ENCODE measurements around the gene MXRA5.

Gene MXRA5, protein sequence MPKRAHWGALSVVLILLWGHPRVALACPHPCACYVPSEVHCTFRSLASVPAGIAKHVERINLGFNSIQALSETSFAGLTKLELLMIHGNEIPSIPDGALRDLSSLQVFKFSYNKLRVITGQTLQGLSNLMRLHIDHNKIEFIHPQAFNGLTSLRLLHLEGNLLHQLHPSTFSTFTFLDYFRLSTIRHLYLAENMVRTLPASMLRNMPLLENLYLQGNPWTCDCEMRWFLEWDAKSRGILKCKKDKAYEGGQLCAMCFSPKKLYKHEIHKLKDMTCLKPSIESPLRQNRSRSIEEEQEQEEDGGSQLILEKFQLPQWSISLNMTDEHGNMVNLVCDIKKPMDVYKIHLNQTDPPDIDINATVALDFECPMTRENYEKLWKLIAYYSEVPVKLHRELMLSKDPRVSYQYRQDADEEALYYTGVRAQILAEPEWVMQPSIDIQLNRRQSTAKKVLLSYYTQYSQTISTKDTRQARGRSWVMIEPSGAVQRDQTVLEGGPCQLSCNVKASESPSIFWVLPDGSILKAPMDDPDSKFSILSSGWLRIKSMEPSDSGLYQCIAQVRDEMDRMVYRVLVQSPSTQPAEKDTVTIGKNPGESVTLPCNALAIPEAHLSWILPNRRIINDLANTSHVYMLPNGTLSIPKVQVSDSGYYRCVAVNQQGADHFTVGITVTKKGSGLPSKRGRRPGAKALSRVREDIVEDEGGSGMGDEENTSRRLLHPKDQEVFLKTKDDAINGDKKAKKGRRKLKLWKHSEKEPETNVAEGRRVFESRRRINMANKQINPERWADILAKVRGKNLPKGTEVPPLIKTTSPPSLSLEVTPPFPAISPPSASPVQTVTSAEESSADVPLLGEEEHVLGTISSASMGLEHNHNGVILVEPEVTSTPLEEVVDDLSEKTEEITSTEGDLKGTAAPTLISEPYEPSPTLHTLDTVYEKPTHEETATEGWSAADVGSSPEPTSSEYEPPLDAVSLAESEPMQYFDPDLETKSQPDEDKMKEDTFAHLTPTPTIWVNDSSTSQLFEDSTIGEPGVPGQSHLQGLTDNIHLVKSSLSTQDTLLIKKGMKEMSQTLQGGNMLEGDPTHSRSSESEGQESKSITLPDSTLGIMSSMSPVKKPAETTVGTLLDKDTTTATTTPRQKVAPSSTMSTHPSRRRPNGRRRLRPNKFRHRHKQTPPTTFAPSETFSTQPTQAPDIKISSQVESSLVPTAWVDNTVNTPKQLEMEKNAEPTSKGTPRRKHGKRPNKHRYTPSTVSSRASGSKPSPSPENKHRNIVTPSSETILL (N-terminal part only)

GRCh38 chrX:3346501-3347259 lies at the start of gene MXRA5:
Gene MXRA5 (minus strand): TSS chrX:3346652. CDS start chrX:3343833, 2,819 bp downstream.
- Histone ChIP-seq H3K36me3 (ENCODE audit: control insufficient read depth in 5 of 5, insufficient read depth in 5 of 5, low read length in 5 of 5) (no peaks in the 10 kb centered on the region), H3K4me1 (ENCODE audit: control insufficient read depth in 5 of 5, insufficient read depth in 5 of 5, low read length in 5 of 5) (peaks cover 0 to 28% (median 22%) of the 10 kb centered on the region in 5 donors), H3K27me3 (ENCODE audit: control insufficient read depth in 5 of 5, insufficient read depth in 4 of 5, low read length in 5 of 5) (peaks cover 0 to 16% (median 0%) of the 10 kb centered on the region in 5 donors), H3K27ac (ENCODE audit: low read depth, low read length) (peak within 1 kb of the TSS; percentile 46), H3K9ac (ENCODE audit: low read length in 5 of 5) (peak within 1 kb of the TSS in 3 of 5 donors; percentile 11 to 65 (median 46)), H3K9me3 (ENCODE audit: control insufficient read depth in 5 of 5, low read length in 5 of 5) (peaks cover 0 to 10% (median 5%) of the 10 kb centered on the region in 5 donors), H3K4me3 (ENCODE audit: low read depth in 1 of 5, low read length in 5 of 5) (peak within 1 kb of the TSS; percentile 55 to 68 (median 67))

DNA sequence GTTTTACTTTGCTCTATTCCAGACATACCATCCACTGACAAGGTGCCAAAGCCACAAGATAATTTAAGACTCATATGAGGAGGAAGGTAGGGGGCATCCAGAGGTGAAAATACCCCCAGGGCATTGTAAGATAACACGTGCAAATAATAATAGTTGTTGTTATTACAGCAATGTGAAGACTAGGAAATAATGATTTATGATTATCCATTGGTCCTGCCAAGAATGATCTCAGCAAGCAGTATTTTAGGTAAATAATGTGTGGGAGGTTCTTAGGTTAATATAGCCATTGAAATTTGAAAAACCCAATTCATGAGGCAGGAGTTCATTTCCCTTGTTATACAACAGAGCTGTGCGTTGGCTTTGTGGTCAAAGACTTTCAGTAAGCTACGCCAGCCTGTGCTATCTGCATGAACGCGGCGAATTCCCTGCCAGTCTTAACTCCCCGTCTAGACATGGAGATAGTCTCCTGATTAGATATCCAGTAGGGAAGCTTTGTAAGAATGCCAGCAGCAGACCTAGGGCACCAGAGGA lies 47.2 kb upstream of the MXRA5 start:
- Histone ChIP-seq H3K9ac (ENCODE audit: low read length in 5 of 5) (no peak overlapping the region), H3K27ac (ENCODE audit: low read depth, low read length) (no peak overlapping the region), H3K4me3 (ENCODE audit: low read depth in 1 of 5, low read length in 5 of 5) (no peak overlapping the region), H3K36me3 (ENCODE audit: control insufficient read depth in 5 of 5, insufficient read depth in 5 of 5, low read length in 5 of 5) (no peaks in the 10 kb centered on the region), H3K4me1 (ENCODE audit: control insufficient read depth in 5 of 5, insufficient read depth in 5 of 5, low read length in 5 of 5) (peaks cover 0 to 10% (median 6%) of the 10 kb centered on the region in 5 donors), H3K27me3 (ENCODE audit: control insufficient read depth in 5 of 5, insufficient read depth in 4 of 5, low read length in 5 of 5) (no peaks in the 10 kb centered on the region), H3K9me3 (ENCODE audit: control insufficient read depth in 5 of 5, low read length in 5 of 5) (no peaks in the 10 kb centered on the region)

GRCh38 chrX:3393178-3393577 lies 46.7 kb upstream of the MXRA5 start:
- Histone ChIP-seq H3K27me3 (ENCODE audit: control insufficient read depth in 5 of 5, insufficient read depth in 4 of 5, low read length in 5 of 5) (no peaks in the 10 kb centered on the region), H3K4me1 (ENCODE audit: control insufficient read depth in 5 of 5, insufficient read depth in 5 of 5, low read length in 5 of 5) (peaks cover 0 to 10% (median 6%) of the 10 kb centered on the region in 5 donors), H3K36me3 (ENCODE audit: control insufficient read depth in 5 of 5, insufficient read depth in 5 of 5, low read length in 5 of 5) (no peaks in the 10 kb centered on the region), H3K4me3 (ENCODE audit: low read depth in 1 of 5, low read length in 5 of 5) (no peak overlapping the region), H3K9me3 (ENCODE audit: control insufficient read depth in 5 of 5, low read length in 5 of 5) (no peaks in the 10 kb centered on the region), H3K9ac (ENCODE audit: low read length in 5 of 5) (no peak overlapping the region), H3K27ac (ENCODE audit: low read depth, low read length) (no peak overlapping the region)

DNA sequence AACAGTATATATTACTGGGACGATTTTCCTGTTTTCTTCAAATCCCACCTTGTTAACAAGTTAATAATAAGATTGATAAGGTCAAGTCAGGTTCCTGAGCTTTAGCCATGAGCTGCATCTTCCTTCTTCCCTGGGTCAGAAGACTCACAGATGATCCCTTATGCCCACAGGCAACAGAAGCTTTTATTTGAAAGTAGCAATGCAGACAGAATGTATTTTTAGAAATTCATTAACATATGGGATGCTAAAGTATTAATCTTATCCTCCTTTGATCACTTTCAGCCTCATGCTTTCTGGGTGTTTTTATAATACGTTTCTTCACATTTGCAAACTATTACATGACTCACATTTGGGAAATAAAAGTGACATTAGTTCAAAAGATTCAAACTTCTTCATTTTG lies 42.0 kb upstream of the MXRA5 start:
- H3K27ac ChIP-seq (ENCODE audit: low read depth, low read length), result no peak overlapping the region
- H3K9me3 ChIP-seq (ENCODE audit: control insufficient read depth in 5 of 5, low read length in 5 of 5), result no peaks in the 10 kb centered on the region
- no peak overlapping the region for H3K4me3 ChIP-seq (ENCODE audit: low read depth in 1 of 5, low read length in 5 of 5)
- H3K27me3 ChIP-seq (ENCODE audit: control insufficient read depth in 5 of 5, insufficient read depth in 4 of 5, low read length in 5 of 5), result no peaks in the 10 kb centered on the region
- H3K9ac ChIP-seq (ENCODE audit: low read length in 5 of 5), result no peak overlapping the region
- peaks cover 0 to 9% (median 5%) of the 10 kb centered on the region in 5 donors for H3K4me1 ChIP-seq (ENCODE audit: control insufficient read depth in 5 of 5, insufficient read depth in 5 of 5, low read length in 5 of 5)
- no peaks in the 10 kb centered on the region for H3K36me3 ChIP-seq (ENCODE audit: control insufficient read depth in 5 of 5, insufficient read depth in 5 of 5, low read length in 5 of 5)

- Histone ChIP-seq H3K36me3 (ENCODE audit: control insufficient read depth in 5 of 5, insufficient read depth in 5 of 5, low read length in 5 of 5) (no peaks in the 10 kb centered on the region), H3K9ac (ENCODE audit: low read length in 5 of 5) (no peak overlapping the region), H3K27me3 (ENCODE audit: control insufficient read depth in 5 of 5, insufficient read depth in 4 of 5, low read length in 5 of 5) (no peaks in the 10 kb centered on the region), H3K4me1 (ENCODE audit: control insufficient read depth in 5 of 5, insufficient read depth in 5 of 5, low read length in 5 of 5) (peaks cover 0 to 6% (median 0%) of the 10 kb centered on the region in 5 donors), H3K4me3 (ENCODE audit: low read depth in 1 of 5, low read length in 5 of 5) (no peak overlapping the region), H3K9me3 (ENCODE audit: control insufficient read depth in 5 of 5, low read length in 5 of 5) (no peaks in the 10 kb centered on the region), H3K27ac (ENCODE audit: low read depth, low read length) (no peak overlapping the region)
Observed at GRCh38 chrX:3384327-3384726, 37.9 kb upstream of the MXRA5 start.

DNA sequence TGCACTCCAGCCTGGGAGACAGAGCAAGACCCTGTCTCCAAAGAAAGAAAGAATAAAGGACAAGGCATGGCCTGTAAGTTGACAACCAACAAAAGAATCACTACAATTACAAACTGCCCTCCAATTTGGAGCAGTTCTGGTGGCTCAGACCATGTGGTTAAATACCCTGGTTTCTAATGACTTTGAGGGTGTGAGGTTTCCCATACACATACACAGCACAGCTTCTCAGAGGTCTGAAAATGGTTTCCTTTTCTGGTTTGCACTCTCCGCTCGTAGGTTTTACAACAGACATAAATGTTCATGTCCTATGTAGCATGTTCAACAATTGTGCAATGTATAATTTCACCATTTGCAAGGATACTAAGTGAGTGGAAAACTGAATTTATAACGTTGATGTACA lies 34.2 kb upstream of the MXRA5 start:
- no peak overlapping the region for H3K9ac ChIP-seq (ENCODE audit: low read length in 5 of 5)
- no peak overlapping the region for H3K4me3 ChIP-seq (ENCODE audit: low read depth in 1 of 5, low read length in 5 of 5)
- H3K27me3 ChIP-seq (ENCODE audit: control insufficient read depth in 5 of 5, insufficient read depth in 4 of 5, low read length in 5 of 5), result peaks cover 0 to 2% (median 0%) of the 10 kb centered on the region in 5 donors
- peaks cover 0 to 6% (median 4%) of the 10 kb centered on the region in 5 donors for H3K4me1 ChIP-seq (ENCODE audit: control insufficient read depth in 5 of 5, insufficient read depth in 5 of 5, low read length in 5 of 5)
- no peaks in the 10 kb centered on the region for H3K9me3 ChIP-seq (ENCODE audit: control insufficient read depth in 5 of 5, low read length in 5 of 5)
- H3K36me3 ChIP-seq (ENCODE audit: control insufficient read depth in 5 of 5, insufficient read depth in 5 of 5, low read length in 5 of 5), result no peaks in the 10 kb centered on the region
- H3K27ac ChIP-seq (ENCODE audit: low read depth, low read length), result no peak overlapping the region

DNA sequence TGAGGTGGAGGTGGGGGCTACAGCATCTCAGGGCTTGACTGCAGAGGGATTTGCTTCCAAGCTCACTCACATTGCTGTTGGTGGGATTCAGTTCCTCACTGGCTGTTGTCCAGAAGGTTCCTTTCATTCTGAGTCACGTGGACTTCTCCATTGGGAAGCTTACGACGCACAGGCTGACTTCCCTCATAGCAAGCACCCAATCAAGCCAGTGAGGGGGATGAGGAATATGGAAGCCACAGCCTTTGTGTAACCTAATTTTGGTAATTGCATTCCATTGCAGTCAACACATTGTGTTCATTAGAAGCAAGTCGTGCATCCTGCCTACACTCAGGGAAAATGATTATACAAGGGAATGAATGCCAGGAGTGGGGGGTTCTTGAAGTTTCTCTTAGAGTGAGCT lies 32.7 kb upstream of the MXRA5 start:
- H3K9me3 ChIP-seq (ENCODE audit: control insufficient read depth in 5 of 5, low read length in 5 of 5), result no peaks in the 10 kb centered on the region

GRCh38 chrX:3378156-3378555 lies 31.7 kb upstream of the MXRA5 start:
- Histone ChIP-seq H3K36me3 (ENCODE audit: control insufficient read depth in 5 of 5, insufficient read depth in 5 of 5, low read length in 5 of 5) (no peaks in the 10 kb centered on the region), H3K4me3 (ENCODE audit: low read depth in 1 of 5, low read length in 5 of 5) (no peak overlapping the region), H3K9me3 (ENCODE audit: control insufficient read depth in 5 of 5, low read length in 5 of 5) (no peaks in the 10 kb centered on the region), H3K9ac (ENCODE audit: low read length in 5 of 5) (no peak overlapping the region), H3K27ac (ENCODE audit: low read depth, low read length) (no peak overlapping the region), H3K4me1 (ENCODE audit: control insufficient read depth in 5 of 5, insufficient read depth in 5 of 5, low read length in 5 of 5) (peaks cover 0 to 4% (median 0%) of the 10 kb centered on the region in 5 donors), H3K27me3 (ENCODE audit: control insufficient read depth in 5 of 5, insufficient read depth in 4 of 5, low read length in 5 of 5) (peaks cover 0 to 2% (median 0%) of the 10 kb centered on the region in 5 donors)

More for the DNA sequence above, 32.7 kb upstream of the MXRA5 start:
- H3K4me3 ChIP-seq (ENCODE audit: low read depth in 1 of 5, low read length in 5 of 5), result no peak overlapping the region
- H3K27ac ChIP-seq (ENCODE audit: low read depth, low read length), result no peak overlapping the region
- H3K36me3 ChIP-seq (ENCODE audit: control insufficient read depth in 5 of 5, insufficient read depth in 5 of 5, low read length in 5 of 5), result no peaks in the 10 kb centered on the region
- H3K4me1 ChIP-seq (ENCODE audit: control insufficient read depth in 5 of 5, insufficient read depth in 5 of 5, low read length in 5 of 5), result peaks cover 0 to 4% (median 2%) of the 10 kb centered on the region in 5 donors
- H3K27me3 ChIP-seq (ENCODE audit: control insufficient read depth in 5 of 5, insufficient read depth in 4 of 5, low read length in 5 of 5), result peaks cover 0 to 2% (median 0%) of the 10 kb centered on the region in 5 donors
- H3K9ac ChIP-seq (ENCODE audit: low read length in 5 of 5), result no peak overlapping the region

- Histone ChIP-seq H3K4me3 (ENCODE audit: low read depth in 1 of 5, low read length in 5 of 5) (no peak overlapping the region), H3K27me3 (ENCODE audit: control insufficient read depth in 5 of 5, insufficient read depth in 4 of 5, low read length in 5 of 5) (peaks cover 0 to 2% (median 0%) of the 10 kb centered on the region in 5 donors), H3K9me3 (ENCODE audit: control insufficient read depth in 5 of 5, low read length in 5 of 5) (no peaks in the 10 kb centered on the region), H3K27ac (ENCODE audit: low read depth, low read length) (no peak overlapping the region), H3K9ac (ENCODE audit: low read length in 5 of 5) (no peak overlapping the region), H3K4me1 (ENCODE audit: control insufficient read depth in 5 of 5, insufficient read depth in 5 of 5, low read length in 5 of 5) (peaks cover 0 to 4% (median 0%) of the 10 kb centered on the region in 5 donors), H3K36me3 (ENCODE audit: control insufficient read depth in 5 of 5, insufficient read depth in 5 of 5, low read length in 5 of 5) (no peaks in the 10 kb centered on the region)
Observed at GRCh38 chrX:3377560-3377959, 31.1 kb upstream of the MXRA5 start.
